SKM-1 (cell line): ENCODE data around the gene NCS1.

Experiments
- DNase-seq: peaks from one replicate; lab custom pipeline; 2025; ENCODE audit not compliant: unreplicated experiment; lab: John Stamatoyannopoulos, UW

NCS1 gene

GRCh38 chr9:130284690-130285089 is 112.5 kb downstream of the NCS1 start:
- no peak for DNase-seq

GRCh38 chr9:130285271-130285670 is 113.1 kb downstream of the NCS1 start:
- DNase-seq, result no peak

GRCh38 chr9:130286072-130286770 is 114.0 kb downstream of the NCS1 start:
- DNase-seq, result no peak
